ENCODE results near the gene PUM1. TPM values are rescaled to one million over a fixed set of nuclear protein-coding genes. Genes with fewer than 3 reads are reported as not detected.

The PUM1 gene
- total RNA-seq = 100 to 1,000 TPM; 175 to 189 TPM
- polyA plus RNA-seq = 100 to 1,000 TPM in 2 of 3 donors, 10 to 100 TPM in 1; 94.0 to 126 (median 113) TPM
- total RNA-seq = 179 to 212 (median 199) reads per million in 6 experiments

- no peaks in the 10 kb centered on the region for H3K9me3 Mint-ChIP-seq
- H3K4me1 Mint-ChIP-seq = peaks cover 11 to 41% (median 36%) of the 10 kb centered on the region in 4 donors
- peak within 1 kb of the TSS; percentile 95 to 100 (median 99) for H3K27ac Mint-ChIP-seq
- POLR2A ChIA-PET = interaction anchor here (1.4 kb wide), 1 partner anchor 12 kb away, joined by 5 read pairs; no protein-coding TSS in a partner anchor
- ATAC-seq (peak; percentile 94 to 95), DNase-seq (peak; percentile 95 to 99 (median 97))
- peak within 1 kb of the TSS; percentile 92 to 100 (median 99) for H3K4me3 Mint-ChIP-seq
- H3K36me3 Mint-ChIP-seq = peaks cover 0 to 6% (median 0%) of the 10 kb centered on the region in 3 donors
- no peaks in the 10 kb centered on the region for H3K27me3 Mint-ChIP-seq
Observed at GRCh38 chr1:31065310-31066217, at the start of gene PUM1. Gene PUM1 (minus strand): TSS chr1:31065717. CDS start chr1:31059566, 6,151 bp downstream.

DNA sequence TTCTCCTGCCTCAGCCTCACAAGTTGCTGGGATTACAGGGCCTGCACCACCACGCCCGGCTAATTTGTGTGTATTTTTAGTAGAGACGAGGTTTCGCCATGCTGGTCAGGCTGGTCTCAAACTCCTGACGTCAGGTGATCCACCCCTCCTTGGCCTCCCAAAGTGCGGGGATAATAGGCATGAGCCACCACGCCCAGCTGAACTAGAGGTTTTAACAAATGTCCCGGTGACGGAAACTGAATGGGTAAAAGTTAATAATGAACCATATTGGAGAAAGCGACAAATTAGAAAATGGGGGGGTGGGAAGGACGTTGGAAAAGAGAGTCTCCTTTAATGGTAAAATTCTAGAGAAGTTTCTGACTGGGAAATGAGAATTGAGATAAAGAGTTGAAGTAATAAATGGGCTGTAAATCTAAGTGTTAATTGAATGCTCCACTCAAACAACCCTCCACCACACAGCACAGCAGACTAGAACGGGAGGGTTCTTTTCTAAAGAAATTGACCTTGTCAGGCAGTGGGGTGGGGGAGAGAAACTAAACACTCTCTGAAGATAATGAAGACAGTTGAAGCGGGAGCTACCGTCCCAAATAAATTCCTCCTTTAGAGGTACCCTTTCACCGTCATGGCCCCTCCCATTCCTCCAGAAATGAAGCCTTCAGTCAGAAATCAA, 46.9 kb upstream of the PUM1 start:
- Mint-ChIP-seq H3K27ac (no peak overlapping the region), H3K9me3 (no peaks in the 10 kb centered on the region), H3K4me1 (peaks cover 0 to 2% (median 0%) of the 10 kb centered on the region in 4 donors), H3K27me3 (peaks cover 13 to 24% (median 16%) of the 10 kb centered on the region in 5 donors), H3K4me3 (no peak overlapping the region), H3K36me3 (no peaks in the 10 kb centered on the region)
- POLR2A ChIA-PET = interaction anchor here (0.7 kb wide), 1 partner anchor 789 kb away, joined by 3 read pairs; no protein-coding TSS in a partner anchor
- no peak for DNase-seq
- no peak for ATAC-seq

GRCh38 chr1:31111290-31111951, 45.9 kb upstream of the PUM1 start:
- H3K36me3 Mint-ChIP-seq = no peaks in the 10 kb centered on the region
- DNase-seq = no peak
- H3K27ac Mint-ChIP-seq = no peak overlapping the region
- H3K4me3 Mint-ChIP-seq = no peak overlapping the region
- H3K4me1 Mint-ChIP-seq = peaks cover 0 to 2% (median 0%) of the 10 kb centered on the region in 4 donors
- POLR2A ChIA-PET = interaction anchor here (0.6 kb wide), 1 partner anchor 70 kb away, joined by 4 read pairs; no protein-coding TSS in a partner anchor
- no peak for ATAC-seq
- no peaks in the 10 kb centered on the region for H3K9me3 Mint-ChIP-seq
- peaks cover 10 to 22% (median 14%) of the 10 kb centered on the region in 5 donors for H3K27me3 Mint-ChIP-seq

DNA sequence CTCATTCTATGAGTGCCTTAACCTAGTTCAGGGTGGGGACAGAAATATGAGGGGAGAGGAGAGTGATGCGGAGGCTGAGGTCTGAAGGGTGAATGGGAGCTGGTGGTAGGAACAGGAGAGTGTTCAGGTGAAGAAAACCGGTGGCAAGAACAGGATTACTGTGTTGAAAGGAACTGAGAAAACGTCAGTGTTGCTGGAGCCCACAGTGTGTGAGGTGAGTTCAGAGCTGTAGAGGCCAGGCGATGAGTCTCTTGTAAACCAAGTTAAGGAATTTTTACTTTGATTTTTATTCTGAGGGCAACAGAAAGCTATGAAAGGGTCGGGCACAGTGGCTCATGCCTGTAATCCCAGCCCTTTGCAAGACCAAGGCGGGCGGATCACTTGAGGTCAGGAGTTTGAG, 45.3 kb upstream of the PUM1 start:
- Mint-ChIP-seq H3K27ac (no peak overlapping the region), H3K27me3 (peaks cover 5 to 21% (median 9%) of the 10 kb centered on the region in 5 donors), H3K4me3 (no peak overlapping the region), H3K4me1 (peaks cover 0 to 2% (median 0%) of the 10 kb centered on the region in 4 donors), H3K36me3 (no peaks in the 10 kb centered on the region), H3K9me3 (no peaks in the 10 kb centered on the region)
- POLR2A ChIA-PET = interaction anchor here (0.6 kb wide), 1 partner anchor 70 kb away, joined by 4 read pairs; no protein-coding TSS in a partner anchor
- DNase-seq (no peak), ATAC-seq (no peak)

- Mint-ChIP-seq H3K9me3 (no peaks in the 10 kb centered on the region), H3K27me3 (peaks cover 0 to 10% (median 7%) of the 10 kb centered on the region in 5 donors), H3K36me3 (no peaks in the 10 kb centered on the region), H3K4me3 (no peak overlapping the region), H3K27ac (peak overlapping the region in 1 of 10 donors; percentile 11), H3K4me1 (peaks cover 0 to 2% (median 0%) of the 10 kb centered on the region in 4 donors)
- DNase-seq (no peak), ATAC-seq (no peak)
- POLR2A ChIA-PET = interaction anchor here (0.6 kb wide), 2 partner anchors 71 to 392 kb away, joined by 3 to 4 read pairs; no protein-coding TSS in a partner anchor
Observed at GRCh38 chr1:31108861-31109260, 43.3 kb upstream of the PUM1 start.

GRCh38 chr1:31105646-31106045, 40.1 kb upstream of the PUM1 start:
- ATAC-seq = no peak
- Mint-ChIP-seq H3K27me3 (peaks cover 0 to 7% (median 2%) of the 10 kb centered on the region in 5 donors), H3K4me3 (no peak overlapping the region), H3K4me1 (peaks cover 0 to 2% (median 0%) of the 10 kb centered on the region in 4 donors), H3K36me3 (no peaks in the 10 kb centered on the region), H3K27ac (no peak overlapping the region), H3K9me3 (no peaks in the 10 kb centered on the region)
- DNase-seq = no peak
- POLR2A ChIA-PET = interaction anchor here (0.7 kb wide), 1 partner anchor 20 kb away, joined by 8 read pairs; no protein-coding TSS in a partner anchor

GRCh38 chr1:31102501-31102950, 37.0 kb upstream of the PUM1 start:
- Mint-ChIP-seq H3K4me1 (no peaks in the 10 kb centered on the region), H3K9me3 (no peaks in the 10 kb centered on the region), H3K4me3 (no peak overlapping the region), H3K36me3 (no peaks in the 10 kb centered on the region), H3K27me3 (no peaks in the 10 kb centered on the region), H3K27ac (no peak overlapping the region)
- ATAC-seq = no peak
- POLR2A ChIA-PET = no interaction called here
- DNase-seq = no peak

DNA sequence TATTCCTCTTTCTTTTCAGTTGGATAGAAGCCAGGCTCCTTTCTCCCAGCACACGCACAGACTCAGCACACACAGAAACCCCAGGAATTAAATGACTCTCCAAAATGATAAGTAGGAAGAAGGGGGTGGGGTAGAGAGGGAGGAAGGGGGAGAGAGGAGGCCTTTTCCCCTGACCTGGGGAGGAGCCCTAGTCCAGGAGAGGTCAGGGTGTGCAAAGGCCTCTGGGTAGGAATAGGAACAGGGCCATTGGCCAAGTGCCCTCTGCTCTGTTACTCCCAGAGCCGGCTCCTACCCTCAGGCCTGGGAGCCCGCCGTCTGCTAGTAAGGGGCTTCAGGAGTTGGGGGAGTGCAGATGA, 35.6 kb upstream of the PUM1 start:
- no peak for DNase-seq
- no peak overlapping the region for H3K27ac Mint-ChIP-seq
- no peaks in the 10 kb centered on the region for H3K4me1 Mint-ChIP-seq
- ATAC-seq = no peak
- H3K36me3 Mint-ChIP-seq = no peaks in the 10 kb centered on the region
- no peak overlapping the region for H3K4me3 Mint-ChIP-seq
- H3K9me3 Mint-ChIP-seq = no peaks in the 10 kb centered on the region
- no peaks in the 10 kb centered on the region for H3K27me3 Mint-ChIP-seq
- POLR2A ChIA-PET = no interaction called here

DNA sequence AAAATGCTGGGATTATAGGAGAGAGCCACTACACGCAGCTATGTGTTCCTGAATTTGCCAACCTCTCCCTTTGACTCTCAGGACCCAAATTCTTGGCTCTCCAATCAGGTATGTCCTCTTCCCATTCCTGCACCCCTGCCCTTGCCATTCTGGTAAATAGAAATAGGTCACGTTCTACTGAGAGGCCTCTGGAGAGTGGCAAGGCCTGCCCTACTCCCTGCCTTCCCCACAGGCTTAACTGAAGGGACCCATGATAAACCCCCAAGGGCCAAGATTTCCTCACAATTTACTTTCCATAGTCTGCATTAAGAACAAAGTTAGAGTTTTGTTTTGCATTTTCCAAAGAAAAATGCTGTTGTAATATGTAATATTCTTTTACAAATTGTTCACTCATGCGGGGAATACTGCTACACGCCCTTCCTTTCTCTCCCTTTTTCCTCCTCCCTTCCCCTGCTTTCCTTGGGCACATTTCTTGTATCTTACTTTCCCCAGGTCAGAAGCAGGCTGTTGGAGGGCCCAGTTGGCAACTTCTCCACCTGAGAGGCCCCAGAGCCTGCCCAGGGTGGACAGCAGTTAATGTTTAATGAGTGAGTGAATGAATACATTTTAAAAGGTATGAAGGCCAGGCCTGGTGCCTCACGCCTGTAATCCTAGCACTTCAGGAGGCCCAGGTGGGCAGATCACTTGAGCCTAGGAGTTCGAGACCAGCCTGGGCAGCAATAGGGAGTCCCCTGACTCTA, 33.9 kb upstream of the PUM1 start:
- Mint-ChIP-seq H3K4me3 (no peak overlapping the region), H3K36me3 (no peaks in the 10 kb centered on the region), H3K27ac (no peak overlapping the region), H3K9me3 (no peaks in the 10 kb centered on the region), H3K27me3 (no peaks in the 10 kb centered on the region), H3K4me1 (no peaks in the 10 kb centered on the region)
- DNase-seq = no peak
- ATAC-seq = no peak
- POLR2A ChIA-PET = no interaction called here

GRCh38 chr1:31095985-31096384, 30.5 kb upstream of the PUM1 start:
- POLR2A ChIA-PET = no interaction called here
- ATAC-seq = no peak
- no peaks in the 10 kb centered on the region for H3K27me3 Mint-ChIP-seq
- no peaks in the 10 kb centered on the region for H3K36me3 Mint-ChIP-seq
- DNase-seq = no peak
- no peak overlapping the region for H3K4me3 Mint-ChIP-seq
- no peaks in the 10 kb centered on the region for H3K4me1 Mint-ChIP-seq
- H3K27ac Mint-ChIP-seq = no peak overlapping the region
- no peaks in the 10 kb centered on the region for H3K9me3 Mint-ChIP-seq

GRCh38 chr1:31095298-31095981, 29.9 kb upstream of the PUM1 start:
- Mint-ChIP-seq H3K27ac (no peak overlapping the region), H3K36me3 (no peaks in the 10 kb centered on the region), H3K27me3 (no peaks in the 10 kb centered on the region), H3K9me3 (no peaks in the 10 kb centered on the region), H3K4me3 (no peak overlapping the region), H3K4me1 (no peaks in the 10 kb centered on the region)
- POLR2A ChIA-PET = no interaction called here
- ATAC-seq (no peak), DNase-seq (no peak)
